Measurements from ENCODE around the gene PSMD14.
A peak's percentile ranks its signal among the peaks of the same experiment; 100 is the strongest.

Gene PSMD14

DNA sequence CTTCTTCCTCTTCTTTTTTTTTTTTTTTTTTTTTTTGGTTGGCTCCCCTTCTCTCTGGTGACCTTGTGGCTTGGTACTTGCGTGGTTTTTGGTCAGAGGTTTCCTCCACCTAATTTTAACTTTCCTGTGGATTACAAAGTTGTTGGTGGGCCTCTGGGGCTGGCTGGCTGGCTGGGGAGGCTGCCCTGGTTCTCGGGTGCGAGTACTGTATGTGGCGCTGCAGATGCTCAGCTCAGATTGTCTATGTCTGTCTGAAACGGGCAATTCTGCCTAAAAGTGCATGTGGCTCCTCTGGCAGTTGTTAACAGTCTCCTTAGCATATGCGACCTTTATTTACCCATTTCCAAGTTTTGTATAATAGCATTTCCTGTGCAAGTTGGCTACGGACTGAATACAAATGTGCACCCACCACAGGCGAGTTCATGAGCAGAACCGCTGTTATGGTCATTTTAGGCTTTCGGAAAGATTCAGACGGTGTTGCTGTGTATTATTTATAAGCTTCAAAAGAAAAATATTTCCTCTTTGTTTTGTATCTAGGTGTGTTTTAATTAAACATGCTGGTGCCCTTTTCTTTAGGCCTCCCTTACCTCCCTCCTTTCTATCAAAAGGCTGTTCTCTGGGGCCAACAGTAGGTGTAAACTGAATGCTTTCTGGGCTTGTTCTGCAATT, 112.3 kb downstream of the PSMD14 start:
- no peak for DNase-seq

DNA sequence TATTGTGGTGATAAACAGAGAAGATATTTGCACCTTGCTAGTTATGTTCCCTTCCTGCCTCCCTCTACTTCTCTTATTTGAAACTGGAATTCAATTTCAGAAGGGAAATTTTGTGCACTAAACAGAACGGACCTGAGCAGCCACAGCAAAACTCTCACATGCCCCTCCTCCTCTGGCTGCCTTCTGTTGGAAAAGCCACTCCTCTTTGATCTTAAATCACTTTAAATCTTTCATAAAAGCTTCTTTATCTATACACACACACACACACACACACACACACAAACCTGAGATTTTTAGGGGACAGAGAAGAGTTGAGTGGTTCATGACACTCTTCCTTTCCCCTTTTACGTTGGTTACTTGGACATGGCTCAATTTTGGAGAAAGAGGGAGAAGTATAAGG, 113.5 kb downstream of the PSMD14 start:
- no peak for DNase-seq

DNA sequence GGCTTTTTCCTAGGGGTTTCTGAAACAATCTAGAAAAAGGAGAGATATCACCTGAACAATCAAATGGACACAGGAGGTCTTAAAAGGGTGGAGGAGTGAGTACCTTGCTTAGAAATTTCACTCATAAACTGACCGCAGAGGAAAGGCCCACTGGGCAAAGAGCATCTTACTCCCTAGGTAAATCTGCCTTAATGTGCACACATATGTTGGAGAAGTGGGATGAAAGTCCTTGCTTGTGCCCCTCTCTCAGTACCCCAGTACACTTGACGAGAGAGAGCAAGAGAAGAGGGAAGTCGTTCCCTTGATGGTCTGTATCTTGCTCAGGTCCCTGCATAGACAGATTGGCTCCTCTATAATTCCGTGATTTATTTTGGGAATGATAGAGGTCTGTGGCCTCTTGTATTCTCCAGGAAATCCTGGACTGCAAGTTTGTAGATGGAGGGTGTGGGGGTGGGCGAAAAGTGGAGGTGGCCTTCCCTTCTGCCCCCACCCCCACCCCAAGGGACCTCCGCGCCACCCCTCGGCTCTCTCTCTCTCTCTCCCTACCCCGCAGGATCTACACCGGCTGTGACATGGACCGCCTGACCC, 114.7 kb downstream of the PSMD14 start:
- DNase-seq, result no peak

DNA sequence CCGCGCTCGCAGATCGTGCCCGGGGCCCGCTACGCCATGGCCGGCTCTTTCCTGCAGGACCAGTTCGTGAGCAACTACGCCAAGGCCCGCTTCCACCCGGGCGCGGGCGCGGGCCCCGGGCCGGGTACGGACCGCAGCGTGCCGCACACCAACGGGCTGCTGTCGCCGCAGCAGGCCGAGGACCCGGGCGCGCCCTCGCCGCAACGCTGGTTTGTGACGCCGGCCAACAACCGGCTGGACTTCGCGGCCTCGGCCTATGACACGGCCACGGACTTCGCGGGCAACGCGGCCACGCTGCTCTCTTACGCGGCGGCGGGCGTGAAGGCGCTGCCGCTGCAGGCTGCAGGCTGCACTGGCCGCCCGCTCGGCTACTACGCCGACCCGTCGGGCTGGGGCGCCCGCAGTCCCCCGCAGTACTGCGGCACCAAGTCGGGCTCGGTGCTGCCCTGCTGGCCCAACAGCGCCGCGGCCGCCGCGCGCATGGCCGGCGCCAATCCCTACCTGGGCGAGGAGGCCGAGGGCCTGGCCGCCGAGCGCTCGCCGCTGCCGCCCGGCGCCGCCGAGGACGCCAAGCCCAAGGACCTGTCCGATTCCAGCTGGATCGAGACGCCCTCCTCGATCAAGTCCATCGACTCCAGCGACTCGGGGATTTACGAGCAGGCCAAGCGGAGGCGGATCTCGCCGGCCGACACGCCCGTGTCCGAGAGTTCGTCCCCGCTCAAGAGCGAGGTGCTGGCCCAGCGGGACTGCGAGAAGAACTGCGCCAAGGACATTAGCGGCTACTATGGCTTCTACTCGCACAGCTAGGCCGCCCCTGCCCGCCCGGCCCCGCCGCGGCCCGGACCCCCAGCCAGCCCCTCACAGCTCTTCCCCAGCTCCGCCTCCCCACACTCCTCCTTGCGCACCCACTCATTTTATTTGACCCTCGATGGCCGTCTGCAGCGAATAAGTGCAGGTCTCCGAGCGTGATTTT, 115.5 kb downstream of the PSMD14 start:
- DNase-seq, result no peak

DNA sequence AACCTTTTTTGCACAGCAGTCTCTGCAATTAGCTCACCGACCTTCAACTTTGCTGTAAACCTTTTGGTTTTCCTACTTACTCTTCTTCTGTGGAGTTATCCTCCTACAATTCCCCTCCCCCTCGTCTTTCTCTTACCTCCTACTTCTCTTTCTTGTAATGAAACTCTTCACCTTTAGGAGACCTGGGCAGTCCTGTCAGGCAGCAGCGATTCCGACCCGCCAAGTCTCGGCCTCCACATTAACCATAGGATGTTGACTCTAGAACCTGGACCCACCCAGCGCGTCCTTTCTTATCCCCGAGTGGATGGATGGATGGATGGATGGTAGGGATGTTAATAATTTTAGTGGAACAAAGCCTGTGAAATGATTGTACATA, 116.2 kb downstream of the PSMD14 start:
- DNase-seq, result no peak

DNA sequence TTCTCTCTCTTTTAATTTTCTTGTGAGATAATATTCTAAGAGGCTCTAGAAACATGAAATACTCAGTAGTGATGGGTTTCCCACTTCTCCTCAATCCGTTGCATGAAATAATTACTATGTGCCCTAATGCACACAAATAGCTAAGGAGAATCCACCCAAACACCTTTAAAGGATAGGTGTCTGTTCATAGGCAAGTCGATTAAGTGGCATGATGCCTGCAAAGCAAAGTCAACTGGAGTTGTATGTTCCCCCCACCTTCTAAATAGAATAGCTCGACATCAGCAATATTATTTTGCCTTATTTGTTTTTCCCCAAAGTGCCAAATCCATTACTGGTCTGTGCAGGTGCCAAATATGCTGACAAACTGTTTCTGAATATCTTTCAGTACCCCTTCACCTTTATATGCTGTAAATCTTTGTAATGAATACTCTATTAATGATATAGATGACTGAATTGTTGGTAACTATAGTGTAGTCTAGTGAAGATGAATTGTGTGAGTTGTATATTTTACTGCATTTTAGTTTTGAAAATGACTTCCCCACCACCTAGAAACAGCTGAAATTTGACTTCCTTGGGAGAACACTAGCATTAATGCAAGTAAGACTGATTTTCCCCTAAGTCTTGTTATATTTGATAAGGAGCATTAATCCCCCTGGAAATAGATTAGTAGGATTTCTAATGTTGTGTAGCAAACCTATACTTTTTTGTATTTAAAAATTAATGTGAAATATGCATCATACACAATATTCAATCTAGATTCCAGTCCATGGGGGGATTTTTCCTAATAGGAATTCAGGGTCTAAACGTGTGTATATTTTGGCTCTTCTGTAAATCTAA, 116.9 kb downstream of the PSMD14 start:
- no peak for DNase-seq

DNA sequence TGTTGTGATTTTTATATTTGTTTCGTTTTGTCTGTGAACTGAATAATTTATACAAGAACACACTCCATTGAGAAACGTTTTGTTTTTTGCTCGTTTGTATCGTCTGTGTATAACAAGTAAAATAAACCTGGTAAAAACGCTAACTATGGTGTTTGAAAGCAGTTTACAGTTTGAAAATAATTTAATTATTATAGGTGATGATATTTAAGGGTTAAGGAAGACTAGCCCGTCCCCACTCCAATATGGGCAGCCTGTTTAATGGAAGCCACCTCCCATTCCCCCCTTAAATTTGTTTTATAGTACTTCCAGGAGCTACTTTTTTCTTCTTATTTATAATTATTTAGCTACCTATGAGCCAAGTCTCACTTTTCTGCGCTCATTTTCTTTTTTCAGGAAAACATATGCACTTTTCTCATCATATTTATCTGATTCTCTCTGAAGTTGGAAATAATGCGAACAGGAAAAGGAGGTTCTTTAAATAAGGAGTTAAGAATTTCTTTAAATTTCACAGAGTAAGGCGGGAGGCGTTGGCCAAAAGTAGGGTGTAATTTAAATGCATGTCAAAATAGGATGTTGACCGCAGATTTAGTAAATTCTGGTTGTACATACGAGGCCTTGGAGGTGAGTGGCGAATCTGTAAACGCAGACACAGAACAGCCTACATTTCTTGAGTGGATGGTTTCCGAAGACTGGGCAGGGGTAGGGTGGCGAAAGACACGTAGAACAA, 117.7 kb downstream of the PSMD14 start:
- DNase-seq, result no peak

DNA sequence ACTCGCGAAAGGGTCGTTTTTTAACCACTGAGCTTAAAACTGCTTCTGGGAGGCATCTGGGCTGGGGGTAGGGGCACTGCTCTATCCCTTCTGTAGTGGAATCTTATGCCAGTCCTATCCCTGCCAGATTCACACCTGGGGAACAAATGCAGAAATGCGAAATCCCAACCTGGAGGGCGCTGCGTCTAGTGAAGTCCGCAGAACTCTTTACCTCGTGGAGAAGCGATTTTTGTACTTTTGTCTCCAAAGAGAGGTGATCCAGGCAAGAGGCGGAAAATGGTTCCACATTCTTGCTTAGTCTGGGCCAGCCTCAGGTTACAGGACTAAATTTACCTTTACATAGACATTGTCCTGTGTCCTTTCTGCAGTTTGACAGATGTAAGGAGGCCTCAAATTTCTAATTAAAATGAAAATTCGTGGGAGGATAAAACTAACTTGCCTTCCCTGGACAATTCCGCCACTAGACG, 118.3 kb downstream of the PSMD14 start:
- no peak for DNase-seq

DNA sequence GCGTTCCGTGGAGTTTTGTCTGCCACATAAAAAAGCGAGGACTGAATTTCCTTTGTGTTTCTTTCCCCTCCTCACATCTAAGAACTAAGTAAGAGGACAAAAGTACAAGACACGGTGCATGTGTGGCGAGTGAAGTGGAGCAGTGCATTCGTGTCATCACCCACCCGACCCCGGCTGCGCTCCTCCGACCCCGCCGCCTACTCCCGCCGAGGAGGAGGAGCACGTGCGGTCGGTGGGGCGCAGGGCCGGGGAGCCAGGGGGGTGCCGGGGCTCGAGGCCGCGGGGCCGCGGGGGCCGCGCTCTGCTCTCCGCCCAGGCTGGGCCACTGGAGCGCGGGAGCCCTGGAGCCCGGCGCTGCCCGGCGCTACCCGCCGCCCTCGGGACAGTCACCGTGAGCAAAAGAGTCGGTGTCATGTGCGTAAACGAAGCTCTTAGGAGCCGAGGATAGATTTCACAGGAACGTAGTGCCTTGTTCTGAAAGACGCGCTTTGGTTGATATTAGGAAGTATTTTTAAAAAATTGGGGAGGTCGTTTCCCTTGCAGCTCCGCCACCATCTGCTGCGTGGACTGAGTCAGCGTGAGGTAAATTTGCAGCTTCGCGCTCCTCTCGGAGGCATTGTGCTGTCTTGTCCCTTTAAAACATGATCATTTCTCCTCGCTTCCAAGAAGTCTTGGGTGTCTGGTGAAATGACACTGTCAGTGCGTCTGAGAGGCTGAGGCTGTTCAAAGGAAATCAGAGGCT, 118.9 kb downstream of the PSMD14 start:
- DNase-seq, result no peak

DNA sequence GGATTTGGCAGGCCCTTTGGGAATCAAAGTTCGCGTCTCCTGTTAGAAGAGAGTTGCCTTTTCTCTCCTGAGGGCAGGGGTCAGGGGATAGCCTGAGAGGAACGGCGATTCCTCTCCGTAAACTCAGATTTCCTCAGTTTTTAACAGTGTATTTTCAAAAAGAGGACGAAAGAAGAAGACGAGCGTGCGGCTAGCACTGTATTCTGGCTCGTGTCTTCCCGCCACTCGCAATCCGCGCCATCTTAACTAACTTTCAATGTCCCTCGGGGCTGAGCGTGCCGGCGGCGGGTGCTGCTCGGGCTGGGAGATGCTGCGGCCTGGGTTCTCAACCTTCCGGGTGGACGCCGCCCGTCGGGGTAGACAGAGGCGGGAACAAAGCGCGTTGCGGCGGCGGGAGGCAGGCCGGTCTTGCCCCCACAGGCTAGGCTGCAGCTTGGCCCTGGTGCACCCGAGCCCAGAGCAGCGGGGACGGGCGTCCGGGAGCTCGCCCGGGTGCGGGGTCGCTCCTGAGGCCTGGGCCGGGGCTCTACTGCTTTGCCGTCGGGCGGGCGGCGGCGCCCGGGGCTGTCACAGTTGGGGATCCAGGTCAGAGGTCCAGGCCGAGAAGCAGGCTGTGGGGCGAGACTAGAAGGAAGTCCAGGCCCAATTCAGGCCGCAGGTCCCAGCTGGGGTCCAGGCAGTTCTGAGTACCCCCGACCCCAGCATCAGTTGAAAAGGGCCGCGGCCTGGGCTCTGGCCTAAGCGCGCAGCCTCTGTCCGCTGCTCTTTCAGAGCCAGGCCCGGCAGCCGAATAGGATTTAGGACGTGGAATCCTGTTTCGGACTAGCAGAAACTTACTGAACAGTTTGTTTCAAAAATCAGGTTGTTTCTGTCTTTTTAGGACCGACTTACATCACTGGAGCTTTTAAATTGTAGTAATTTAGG, 119.7 kb downstream of the PSMD14 start:
- no peak for DNase-seq

DNA sequence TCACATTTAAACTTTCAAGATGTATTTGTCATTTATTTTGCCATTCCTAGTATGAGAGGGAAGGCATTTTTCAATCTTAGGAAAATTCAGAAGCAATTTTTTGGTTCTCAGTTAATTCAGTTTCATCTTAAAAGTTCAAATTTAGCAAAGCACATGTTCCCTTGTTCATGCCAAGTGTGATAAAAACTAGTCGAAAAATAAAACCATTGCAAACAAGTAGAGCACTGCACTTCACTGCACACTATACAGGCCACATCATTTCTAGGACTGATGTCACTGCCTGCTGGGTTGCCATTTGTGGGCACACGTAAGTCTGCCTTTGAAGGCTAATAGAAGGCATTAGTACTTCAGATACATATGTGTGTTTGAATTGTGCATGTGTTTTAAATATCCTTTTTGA, 122.2 kb downstream of the PSMD14 start:
- DNase-seq, result no peak

DNA sequence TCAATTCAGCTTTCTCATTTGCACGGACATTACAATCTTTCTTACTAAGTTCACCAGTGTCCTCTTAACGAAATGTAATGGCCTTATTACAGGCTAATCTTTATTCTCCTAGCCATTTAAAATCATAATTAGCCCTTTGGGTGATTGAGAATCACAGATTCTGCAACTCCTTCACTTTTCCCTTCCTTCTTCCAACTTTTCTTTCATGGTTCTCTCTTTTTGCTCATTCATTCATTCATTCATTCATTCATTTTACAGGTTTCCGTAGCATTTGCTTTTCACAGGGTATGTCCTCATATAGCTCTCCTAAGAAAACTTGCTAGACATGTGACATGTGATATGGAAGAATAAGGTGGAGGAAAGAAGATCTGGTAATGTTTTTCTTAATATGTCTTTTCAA, 123.9 kb downstream of the PSMD14 start:
- DNase-seq, result no peak

DNA sequence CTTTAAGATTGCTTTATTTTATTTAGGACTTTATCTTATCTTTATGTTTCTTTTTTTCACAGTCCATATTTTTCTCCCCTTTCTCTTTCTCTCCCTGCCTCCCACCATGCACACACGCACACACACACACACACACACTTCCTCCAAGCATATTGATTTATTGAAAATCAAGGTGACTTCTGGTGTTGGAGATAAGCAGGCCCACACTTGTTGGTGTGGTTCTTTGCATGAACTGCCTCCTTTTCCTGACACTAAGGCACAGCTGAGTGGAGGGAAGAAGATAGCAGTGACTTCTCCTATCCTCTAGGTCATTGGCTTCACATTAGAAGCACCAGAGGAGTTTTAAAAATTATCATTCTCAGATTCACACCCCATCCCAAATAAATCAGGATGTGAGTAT, 125.9 kb downstream of the PSMD14 start:
- no peak for DNase-seq

DNA sequence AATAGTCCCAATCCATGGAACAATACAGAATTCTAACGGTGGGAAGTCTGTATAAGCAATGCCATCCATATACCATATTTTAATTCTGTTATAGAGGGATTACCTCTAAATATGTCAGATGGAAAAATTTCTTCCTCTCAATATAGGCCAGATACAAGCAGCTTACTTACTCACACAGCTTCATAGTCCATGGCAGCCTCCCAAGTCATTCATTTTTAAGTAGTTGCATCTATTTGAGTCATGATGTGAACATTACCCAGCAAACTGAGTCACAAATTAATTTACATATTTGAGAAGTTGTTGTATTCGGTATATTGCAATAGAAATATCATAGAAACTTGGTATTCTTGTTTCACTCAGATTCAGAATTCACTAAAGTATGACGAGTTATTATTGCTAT, 128.2 kb downstream of the PSMD14 start:
- peak; percentile 79 for DNase-seq

DNA sequence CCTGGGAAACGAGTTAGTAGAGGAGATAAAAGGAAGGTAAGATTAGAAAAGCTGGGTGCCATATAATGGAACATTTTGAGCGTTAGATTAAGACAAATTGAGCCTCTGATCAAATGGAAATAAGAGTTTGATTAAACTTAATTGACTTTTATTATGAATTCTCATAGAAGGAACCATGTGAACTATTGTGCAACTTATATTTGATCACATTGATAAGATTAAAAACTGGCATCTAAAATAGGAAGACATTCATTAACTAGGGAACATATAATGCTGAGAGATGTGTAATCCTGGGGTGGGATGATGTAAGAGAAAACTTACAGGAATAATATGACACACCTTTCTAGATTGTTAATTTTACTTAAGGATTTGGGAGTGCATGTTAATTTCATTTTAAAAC, 130.4 kb downstream of the PSMD14 start:
- DNase-seq, result no peak

DNA sequence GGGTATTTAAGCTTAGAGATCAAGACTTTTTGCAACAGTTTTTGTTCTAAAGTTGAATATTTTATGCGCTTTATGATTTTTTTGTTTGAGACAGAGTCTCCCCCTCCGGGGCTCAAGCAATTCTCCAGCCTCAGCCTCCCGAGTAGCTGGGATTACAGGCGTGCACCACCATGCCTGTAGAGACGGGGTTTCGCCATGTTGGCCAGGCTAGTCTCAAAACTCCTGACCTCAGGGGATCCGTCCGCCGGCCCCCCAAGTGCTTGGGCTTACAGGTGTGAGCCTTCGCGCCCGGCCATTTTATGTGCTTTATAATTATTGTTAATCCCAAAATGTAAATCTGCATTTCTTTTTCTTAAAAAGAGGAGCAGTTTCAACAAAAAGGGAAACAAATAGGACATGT, 136.9 kb downstream of the PSMD14 start:
- no peak for DNase-seq

DNA sequence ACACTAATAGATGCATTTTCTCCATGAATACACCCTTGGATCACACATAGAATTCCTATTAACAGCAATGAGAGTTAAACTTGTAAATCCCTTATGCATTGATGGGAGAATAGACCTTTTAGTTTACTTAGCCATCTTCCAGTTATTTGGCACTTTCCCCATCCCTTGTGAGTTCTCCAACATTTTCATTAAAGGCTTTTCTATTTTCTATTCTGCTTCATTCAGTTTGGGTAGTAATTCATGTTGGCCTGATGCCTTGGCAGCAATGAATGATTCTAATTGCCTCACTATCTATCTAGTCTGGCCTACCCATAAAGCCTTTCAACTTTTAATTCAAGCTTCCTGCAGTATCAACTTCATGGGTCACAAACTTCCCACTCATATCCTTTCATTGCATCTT, 140.2 kb downstream of the PSMD14 start:
- no peak for DNase-seq

Data from NCI-H226 (cell line).